ENCODE results near the gene RWDD3. TPM values are rescaled to one million over a fixed set of nuclear protein-coding genes. Genes with fewer than 3 reads are reported as not detected.

Gene RWDD3
- total RNA-seq, 3 donors from 2014 or later: 9.2 to 20.3 (median 11.5) TPM

DNA sequence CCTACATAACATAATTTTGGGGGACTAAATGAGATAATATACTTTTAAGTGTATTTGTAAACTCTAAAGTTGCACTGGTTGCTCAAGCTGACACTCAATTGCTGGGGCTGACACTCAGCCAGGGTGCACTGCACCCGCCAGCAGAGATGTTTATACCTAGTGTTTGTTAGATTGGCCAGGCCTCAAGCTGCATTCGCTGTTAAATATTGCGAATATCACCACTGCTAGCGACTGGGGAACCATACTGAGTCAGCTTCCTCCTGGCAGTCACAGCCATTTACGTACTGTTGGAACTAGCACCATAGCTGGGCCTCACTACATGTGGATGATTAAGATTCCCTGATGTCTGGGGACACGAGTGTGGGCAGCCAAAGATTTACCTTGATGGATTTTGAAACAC lies 12.7 kb upstream of the RWDD3 start:
- H3K36me3 ChIP-seq: no peaks in the 10 kb centered on the region
- TF ChIP-seq CTCF (IDR thresholded peaks at IDR 0.05): no peak
- TF ChIP-seq POLR2A (IDR thresholded peaks at IDR 0.05): no peak
- TF ChIP-seq POLR2AphosphoS5 (IDR thresholded peaks at IDR 0.05): no peak
- no peaks in the 10 kb centered on the region for H3K27me3 ChIP-seq
- H3K9me3 ChIP-seq: no peaks in the 10 kb centered on the region
- DNase-seq (ENCODE audit: low spot score in 2 of 2): no peak
- intact Hi-C loops (cut with DNase I; ENCODE audit: low total_unique reads): no loop called here
- no peak overlapping the region for H3K27ac ChIP-seq
- H3K4me1 ChIP-seq: no peaks in the 10 kb centered on the region
- H3K4me3 ChIP-seq: no peak overlapping the region

DNA sequence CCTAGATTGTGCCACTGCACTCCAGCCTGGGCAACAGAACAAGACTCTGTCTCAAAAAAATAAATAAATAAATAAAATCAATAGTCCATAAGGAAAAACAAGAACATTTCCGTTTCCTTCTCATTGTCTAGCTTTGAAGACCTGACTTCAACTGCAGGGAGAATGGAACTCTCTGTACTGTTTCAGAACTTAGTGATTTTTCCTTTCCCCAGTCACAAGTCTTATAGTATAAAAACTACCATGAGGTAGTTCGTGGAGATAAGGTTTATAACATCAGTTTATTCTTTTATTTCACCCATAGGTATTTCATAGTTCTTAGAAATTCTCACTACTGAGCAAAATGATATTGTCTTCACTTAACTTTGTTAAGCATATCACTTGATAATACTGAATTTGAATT lies 11.4 kb upstream of the RWDD3 start:
- DNase-seq (ENCODE audit: low spot score in 2 of 2): no peak
- no peaks in the 10 kb centered on the region for H3K27me3 ChIP-seq
- H3K4me3 ChIP-seq: no peak overlapping the region
- no peaks in the 10 kb centered on the region for H3K4me1 ChIP-seq
- intact Hi-C loops (cut with DNase I; ENCODE audit: low total_unique reads): no loop called here
- no peak for TF ChIP-seq CTCF (IDR thresholded peaks at IDR 0.05)
- no peak for TF ChIP-seq POLR2A (IDR thresholded peaks at IDR 0.05)
- no peak for TF ChIP-seq POLR2AphosphoS5 (IDR thresholded peaks at IDR 0.05)
- H3K27ac ChIP-seq: no peak overlapping the region
- H3K9me3 ChIP-seq: no peaks in the 10 kb centered on the region
- no peaks in the 10 kb centered on the region for H3K36me3 ChIP-seq

DNA sequence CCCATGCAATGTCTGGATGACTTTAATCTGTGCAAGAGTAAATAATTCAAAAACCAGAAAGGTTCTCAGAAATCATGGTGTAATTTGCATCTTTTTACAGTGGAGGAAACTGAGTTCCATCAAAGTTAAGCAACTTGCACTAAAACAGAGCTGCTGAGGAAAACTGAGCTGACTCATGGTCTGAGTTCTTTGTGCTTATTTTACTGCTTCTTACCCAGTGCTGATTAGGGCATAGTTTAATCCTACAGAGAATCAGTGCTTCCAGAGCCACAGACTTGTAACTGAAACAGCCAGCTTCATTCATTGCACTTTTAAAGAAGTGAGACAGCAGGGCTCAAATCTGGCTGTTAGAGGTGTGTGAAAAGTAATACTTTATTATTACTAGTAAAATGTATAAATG lies 10.9 kb upstream of the RWDD3 start:
- TF ChIP-seq POLR2A (IDR thresholded peaks at IDR 0.05) (no peak), POLR2AphosphoS5 (IDR thresholded peaks at IDR 0.05) (no peak), CTCF (IDR thresholded peaks at IDR 0.05) (no peak)
- H3K27ac ChIP-seq: no peak overlapping the region

DNA sequence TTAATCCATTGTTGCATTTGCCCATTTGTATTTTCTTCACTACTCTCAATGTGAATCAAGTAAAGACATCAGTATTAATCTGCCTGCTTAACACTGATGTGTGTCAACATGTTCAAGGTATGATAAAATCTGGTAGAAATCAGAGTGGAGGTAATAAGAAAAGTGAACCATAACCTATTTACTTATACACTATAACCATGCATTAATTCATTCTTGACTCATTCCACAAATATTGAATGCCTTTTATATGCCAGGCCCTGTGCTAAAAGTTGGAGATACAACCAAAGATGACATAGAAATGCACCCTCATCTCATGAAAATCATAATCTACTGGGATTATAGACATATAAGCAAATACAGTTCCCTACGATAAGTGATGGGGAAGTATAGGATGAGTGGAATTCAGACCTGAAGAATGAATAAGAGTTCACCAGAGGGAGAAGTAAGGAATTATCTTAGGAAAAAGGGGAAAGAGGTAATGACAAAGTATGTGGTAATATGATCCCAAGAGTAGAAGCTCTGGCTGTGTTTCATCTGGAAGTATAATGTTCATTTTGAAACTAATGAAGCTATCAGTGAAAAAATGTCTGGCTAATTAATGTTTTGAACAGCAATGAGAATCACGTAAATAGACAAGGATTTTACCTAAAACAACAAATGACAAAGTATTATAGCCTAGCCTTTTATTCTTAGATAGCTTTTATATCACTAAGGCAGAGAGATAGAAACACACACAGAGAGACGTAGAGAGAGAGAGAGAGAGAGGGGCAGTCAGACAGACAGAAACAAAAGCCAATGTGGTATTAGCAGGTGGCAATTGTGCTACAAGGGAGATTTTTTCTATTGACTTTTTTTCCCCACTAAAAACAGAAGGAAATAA lies 7.0 kb upstream of the RWDD3 start:
- H3K27me3 ChIP-seq: no peaks in the 10 kb centered on the region
- no peaks in the 10 kb centered on the region for H3K9me3 ChIP-seq
- no peak for DNase-seq (ENCODE audit: low spot score in 2 of 2)
- H3K27ac ChIP-seq: peak overlapping the region; percentile 54 to 73
- H3K36me3 ChIP-seq: no peaks in the 10 kb centered on the region
- H3K4me3 ChIP-seq: peak overlapping the region in 2 of 3 donors; percentile 8 to 36
- TF ChIP-seq CTCF (IDR thresholded peaks at IDR 0.05) (no peak), POLR2AphosphoS5 (IDR thresholded peaks at IDR 0.05) (no peak), POLR2A (IDR thresholded peaks at IDR 0.05) (no peak)
- intact Hi-C loops (cut with DNase I; ENCODE audit: low total_unique reads): no loop called here
- no peaks in the 10 kb centered on the region for H3K4me1 ChIP-seq

More for the DNA sequence above, 10.9 kb upstream of the RWDD3 start:
- H3K4me3 ChIP-seq: no peak overlapping the region
- H3K36me3 ChIP-seq: no peaks in the 10 kb centered on the region
- H3K4me1 ChIP-seq: no peaks in the 10 kb centered on the region
- no peak for DNase-seq (ENCODE audit: low spot score in 2 of 2)
- no peaks in the 10 kb centered on the region for H3K27me3 ChIP-seq
- no peaks in the 10 kb centered on the region for H3K9me3 ChIP-seq
- intact Hi-C loops (cut with DNase I; ENCODE audit: low total_unique reads): no loop called here

DNA sequence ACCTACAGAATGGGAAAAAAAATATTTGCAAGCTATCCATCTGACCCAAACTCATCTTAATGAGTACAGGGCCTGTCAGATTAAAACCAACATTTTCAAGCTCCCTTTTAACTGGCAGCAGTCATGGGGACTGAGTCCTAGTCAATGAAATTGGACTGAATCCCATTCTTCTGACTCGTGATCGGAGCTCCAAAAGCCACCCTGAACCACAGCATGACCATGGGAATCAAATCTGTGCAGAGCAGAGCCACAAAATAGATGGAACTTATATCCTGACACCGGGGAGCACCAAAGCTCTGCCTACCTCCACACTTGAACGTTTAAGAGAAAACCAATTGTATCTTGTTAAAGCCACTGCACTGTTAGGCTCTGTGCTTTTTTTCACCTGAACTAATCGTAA lies 5.0 kb upstream of the RWDD3 start:
- intact Hi-C loops (cut with DNase I; ENCODE audit: low total_unique reads): no loop called here
- TF ChIP-seq CTCF (IDR thresholded peaks at IDR 0.05) (no peak), POLR2AphosphoS5 (IDR thresholded peaks at IDR 0.05) (no peak), POLR2A (IDR thresholded peaks at IDR 0.05) (no peak)

More for the DNA sequence above, 5.0 kb upstream of the RWDD3 start:
- no peaks in the 10 kb centered on the region for H3K9me3 ChIP-seq
- no peaks in the 10 kb centered on the region for H3K36me3 ChIP-seq
- DNase-seq (ENCODE audit: low spot score in 2 of 2): no peak
- H3K4me1 ChIP-seq: no peaks in the 10 kb centered on the region
- H3K27me3 ChIP-seq: no peaks in the 10 kb centered on the region
- H3K4me3 ChIP-seq: no peak overlapping the region
- no peak overlapping the region for H3K27ac ChIP-seq
